Brain microvascular endothelial cell (primary cell): ENCODE results near the gene SLC38A1.
"Not testable (repeated sequence)": the region's sequence is repeated elsewhere in the genome, so short reads cannot be mapped to it uniquely, and the experiment has no call there.

Experiments used
- DNase-seq: peaks from one replicate; pipeline ENCODE4 v3.0.0-alpha.2; 2020
- H3K27ac ChIP-seq: fragments of 250-450 bp; sonication (Bioruptor Pico); 2 replicates; pipeline ENCODE4 v1.5.1; 2020; ENCODE audit warnings: mild to moderate bottlenecking, moderate library complexity
- H3K27me3 ChIP-seq: fragments of 250-450 bp; sonication (Bioruptor Pico); replicated peaks from 2 replicates; pipeline ENCODE4 v1.5.1; 2020; ENCODE audit warnings: mild to moderate bottlenecking
- H3K36me3 ChIP-seq: fragments of 250-450 bp; sonication (Bioruptor Pico); replicated peaks from 2 replicates; pipeline ENCODE4 v1.5.1; 2020; ENCODE audit warnings: mild to moderate bottlenecking
- H3K4me3 ChIP-seq: 2 replicates; pipeline ENCODE4 v1.5.1; 2011; ENCODE audit warnings: low read depth, mild to moderate bottlenecking, control low read depth, low read length, moderate library complexity
- in situ Hi-C: cut with HindIII; loops from 2 replicates; pipeline ENCODE4 v1.10.0; 2017; ENCODE audit warnings: low sequenced_read_pairs, low pct_ligation_motif_present
- TF ChIP-seq, protein P1 (sequence below): IDR thresholded peaks from 2 replicates; pipeline ENCODE4 v1.5.1; 2011; ENCODE audit warnings: low read depth, mild to moderate bottlenecking, moderate library complexity, low read length, control low read depth, inconsistent platforms; ENCODE audit errors: missing control alignments

SLC38A1 gene

DNA sequence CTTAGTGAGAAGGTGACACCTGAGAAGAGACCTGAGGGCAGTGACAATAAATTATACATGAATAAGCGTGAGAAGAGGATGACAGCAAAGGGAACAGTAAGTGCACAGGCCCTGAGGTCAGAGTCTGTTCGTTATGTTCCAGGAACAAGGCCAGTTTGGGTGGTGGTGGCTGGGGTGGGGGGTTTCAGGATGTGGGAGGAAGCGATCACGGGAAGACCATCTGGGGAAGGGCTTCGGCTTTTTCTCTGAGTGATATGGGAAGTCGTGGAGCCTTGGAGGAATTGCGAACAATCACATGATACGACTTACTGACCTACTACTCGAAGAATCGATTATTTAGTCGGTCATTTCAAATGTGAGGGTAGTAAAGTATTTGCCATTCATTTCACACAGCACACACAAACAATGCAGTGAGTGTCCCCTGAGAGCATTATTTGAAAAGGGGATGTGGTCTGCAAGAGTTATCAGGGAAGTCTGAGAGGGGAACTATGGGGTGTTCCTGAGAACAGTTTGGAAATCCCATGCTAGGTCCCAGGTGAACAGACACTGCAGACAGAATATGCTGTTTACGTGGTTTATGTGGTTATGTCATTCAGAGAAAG, 94.7 kb downstream of the SLC38A1 start:
- in situ Hi-C loops: no loop called here
- TF ChIP-seq, protein P1, sequence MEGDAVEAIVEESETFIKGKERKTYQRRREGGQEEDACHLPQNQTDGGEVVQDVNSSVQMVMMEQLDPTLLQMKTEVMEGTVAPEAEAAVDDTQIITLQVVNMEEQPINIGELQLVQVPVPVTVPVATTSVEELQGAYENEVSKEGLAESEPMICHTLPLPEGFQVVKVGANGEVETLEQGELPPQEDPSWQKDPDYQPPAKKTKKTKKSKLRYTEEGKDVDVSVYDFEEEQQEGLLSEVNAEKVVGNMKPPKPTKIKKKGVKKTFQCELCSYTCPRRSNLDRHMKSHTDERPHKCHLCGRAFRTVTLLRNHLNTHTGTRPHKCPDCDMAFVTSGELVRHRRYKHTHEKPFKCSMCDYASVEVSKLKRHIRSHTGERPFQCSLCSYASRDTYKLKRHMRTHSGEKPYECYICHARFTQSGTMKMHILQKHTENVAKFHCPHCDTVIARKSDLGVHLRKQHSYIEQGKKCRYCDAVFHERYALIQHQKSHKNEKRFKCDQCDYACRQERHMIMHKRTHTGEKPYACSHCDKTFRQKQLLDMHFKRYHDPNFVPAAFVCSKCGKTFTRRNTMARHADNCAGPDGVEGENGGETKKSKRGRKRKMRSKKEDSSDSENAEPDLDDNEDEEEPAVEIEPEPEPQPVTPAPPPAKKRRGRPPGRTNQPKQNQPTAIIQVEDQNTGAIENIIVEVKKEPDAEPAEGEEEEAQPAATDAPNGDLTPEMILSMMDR: no peak
- no peaks in the 10 kb centered on the region for H3K36me3 ChIP-seq
- no peak overlapping the region for H3K27ac ChIP-seq
- H3K27me3 ChIP-seq: no peaks in the 10 kb centered on the region
- no peak overlapping the region for H3K4me3 ChIP-seq
- no peak for DNase-seq

DNA sequence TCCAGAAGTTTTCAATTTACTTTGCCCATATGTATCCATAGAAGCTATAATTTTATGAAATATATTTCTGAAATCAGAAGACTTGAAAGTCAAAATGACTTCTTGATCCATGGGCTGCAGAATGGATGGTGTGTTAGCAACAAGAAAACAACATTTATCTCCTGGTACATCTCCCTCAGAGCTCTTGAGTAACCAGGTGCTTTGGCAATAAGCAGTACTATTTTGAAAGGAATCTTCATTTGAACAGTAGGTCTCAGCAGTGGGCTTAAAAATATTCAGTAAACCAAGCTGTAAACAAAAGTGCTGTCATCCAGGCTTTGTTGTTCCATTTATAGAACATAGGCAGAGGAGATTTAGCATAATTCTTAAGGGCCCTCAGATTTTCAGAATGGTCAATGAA, 100.4 kb downstream of the SLC38A1 start:
- no peak for DNase-seq
- no peaks in the 10 kb centered on the region for H3K27me3 ChIP-seq
- H3K36me3 ChIP-seq: no peaks in the 10 kb centered on the region
- no peak overlapping the region for H3K27ac ChIP-seq
- in situ Hi-C loops: no loop called here
- TF ChIP-seq, protein P1: no peak
- no peak overlapping the region for H3K4me3 ChIP-seq

DNA sequence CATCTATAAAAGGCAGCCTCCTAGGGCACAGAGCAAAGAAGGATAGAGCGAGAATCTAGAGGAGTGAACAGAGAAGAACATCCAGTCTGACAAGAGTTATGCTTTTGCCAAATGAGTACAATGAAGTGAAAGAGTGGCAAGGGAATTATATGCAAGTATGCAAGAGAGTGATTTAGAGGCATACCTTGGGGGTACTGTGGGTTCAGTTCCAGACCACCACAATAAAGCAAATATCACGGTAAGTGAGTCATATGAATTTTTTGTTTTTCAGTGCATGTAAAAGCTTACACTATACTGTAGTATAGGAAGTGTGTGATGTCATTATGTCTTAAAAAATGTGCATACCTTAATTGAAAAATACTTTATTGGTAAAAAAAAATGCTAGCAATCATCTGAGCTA, 101.4 kb downstream of the SLC38A1 start:
- Histone ChIP-seq H3K36me3 (no peaks in the 10 kb centered on the region), H3K27ac (no peak overlapping the region), H3K4me3 (no peak overlapping the region), H3K27me3 (no peaks in the 10 kb centered on the region)
- no peak for DNase-seq
- TF ChIP-seq, protein P1: no peak
- in situ Hi-C loops: no loop called here

DNA sequence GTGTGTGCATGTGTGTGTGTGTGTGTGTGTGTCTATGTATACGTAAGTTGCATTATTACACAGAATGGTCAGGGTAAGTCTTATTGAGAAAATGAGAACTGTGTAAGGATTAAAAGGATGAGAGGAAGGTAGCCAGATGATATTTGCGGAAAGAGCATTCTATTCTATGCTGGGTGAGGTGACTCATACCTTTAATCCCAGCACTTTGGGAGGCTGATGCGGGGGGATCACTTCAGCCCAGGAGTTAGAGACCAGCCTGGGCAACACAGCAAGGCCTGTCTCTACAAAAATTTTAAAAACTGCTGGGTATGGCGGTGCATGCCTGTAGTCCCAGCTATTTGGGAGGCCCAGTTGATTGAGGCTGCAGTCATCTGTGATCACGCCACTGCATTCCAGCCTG, 103.7 kb downstream of the SLC38A1 start:
- TF ChIP-seq, protein P1: no peak
- no peak for DNase-seq

DNA sequence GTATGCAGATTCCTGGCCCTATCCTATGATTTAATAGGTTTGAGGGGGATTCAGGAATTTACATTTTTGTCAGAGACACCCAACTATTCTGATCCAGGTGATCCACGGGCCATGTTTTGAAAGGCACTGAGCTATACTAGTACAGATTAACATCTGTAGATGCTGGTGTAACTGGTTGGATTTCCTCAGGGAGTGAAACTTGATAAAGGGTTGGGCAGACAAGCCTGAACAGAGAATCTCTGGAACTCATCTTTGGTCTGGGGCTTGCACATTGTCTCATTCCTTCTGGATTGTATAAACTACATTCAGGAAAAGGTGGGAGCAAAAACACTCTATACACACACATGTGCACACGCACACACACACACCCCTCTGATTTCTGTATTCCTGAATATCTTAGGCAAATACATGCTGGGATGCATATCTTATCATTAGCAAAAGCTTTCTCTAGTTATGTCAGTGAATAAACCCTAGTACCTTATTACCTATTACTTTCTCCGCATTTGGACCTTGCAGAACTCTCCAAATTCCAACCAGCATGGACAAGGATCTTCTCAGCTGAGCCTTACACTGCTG, 104.6 kb downstream of the SLC38A1 start:
- H3K4me3 ChIP-seq: no peak overlapping the region
- H3K27me3 ChIP-seq: no peaks in the 10 kb centered on the region
- no peaks in the 10 kb centered on the region for H3K36me3 ChIP-seq
- no peak overlapping the region for H3K27ac ChIP-seq
- no peak for DNase-seq
- in situ Hi-C loops: no loop called here
- TF ChIP-seq, protein P1: no peak

More for the DNA sequence above, 103.7 kb downstream of the SLC38A1 start:
- no peak overlapping the region for H3K4me3 ChIP-seq
- H3K27ac ChIP-seq: no peak overlapping the region
- in situ Hi-C loops: no loop called here
- H3K36me3 ChIP-seq: no peaks in the 10 kb centered on the region
- H3K27me3 ChIP-seq: no peaks in the 10 kb centered on the region

DNA sequence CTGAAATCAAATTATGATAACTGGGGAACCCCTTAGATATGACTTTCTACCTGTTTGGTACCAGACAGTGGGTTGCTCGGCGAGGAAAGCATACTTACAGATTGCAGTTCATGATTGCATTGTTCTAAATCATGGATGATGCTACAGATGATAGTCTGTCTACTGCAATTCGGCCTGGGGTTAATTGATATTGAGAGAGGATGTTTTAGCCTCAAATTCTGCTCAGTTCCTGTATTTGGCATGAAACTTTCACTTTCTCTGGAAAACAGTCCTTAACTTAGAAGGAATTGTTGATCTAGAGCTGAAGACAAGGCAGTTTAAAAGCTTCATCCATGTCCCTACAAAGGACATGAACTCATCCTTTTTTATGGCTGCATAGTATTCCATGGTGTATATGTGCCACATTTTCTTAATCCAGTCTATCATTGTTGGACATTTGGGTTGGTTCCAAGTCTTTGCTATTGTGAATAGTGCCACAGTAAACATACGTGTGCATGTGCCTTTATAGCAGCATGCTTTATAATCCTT, 106.2 kb downstream of the SLC38A1 start:
- in situ Hi-C loops, DNase-seq, H3K4me3 ChIP-seq, H3K36me3 ChIP-seq, H3K27me3 ChIP-seq, H3K27ac ChIP-seq: not testable (repeated sequence)
